H9 (cell line): ENCODE measurements around the gene OPRD1. TPM values are rescaled to one million over a fixed set of nuclear protein-coding genes. Genes with fewer than 3 reads are reported as not detected.

ENCODE experiments used
- DNase-seq: peaks from one replicate; pipeline ENCODE4 v3.0.0-alpha.2; 2017
- H2AFZ ChIP-seq: one replicate; pipeline ENCODE4 v1.6.1; 2013; ENCODE audit warnings: mild to moderate bottlenecking, low read length, control low read depth, moderate library complexity
- H2AK5ac ChIP-seq: 2 replicates; pipeline ENCODE4 v1.6.1; 2013; ENCODE audit warnings: low read length, control low read depth, mixed read lengths; ENCODE audit not compliant: insufficient read length
- H2BK120ac ChIP-seq: one replicate; pipeline ENCODE4 v1.6.1; 2013; ENCODE audit warnings: low read depth, mild to moderate bottlenecking, low read length, control low read depth, inconsistent platforms; ENCODE audit not compliant: poor library complexity, severe bottlenecking
- H2BK12ac ChIP-seq: 2 replicates; pipeline ENCODE4 v1.6.1; 2013; ENCODE audit warnings: low read length, control low read depth, mixed read lengths, low read depth; ENCODE audit not compliant: insufficient read length
- H2BK15ac ChIP-seq: 2 replicates; pipeline ENCODE4 v1.6.1; 2013; ENCODE audit warnings: low read depth, low read length, control low read depth
- H2BK20ac ChIP-seq: one replicate; pipeline ENCODE4 v1.6.1; 2013; ENCODE audit warnings: low read depth, mild to moderate bottlenecking, low read length, control low read depth, inconsistent platforms; ENCODE audit not compliant: poor library complexity, severe bottlenecking
- H2BK5ac ChIP-seq: 2 replicates; pipeline ENCODE4 v1.6.1; 2013; ENCODE audit warnings: low read length, control low read depth, mixed read lengths; ENCODE audit not compliant: insufficient read length
- H3K14ac ChIP-seq: 2 replicates; pipeline ENCODE4 v1.6.1; 2013; ENCODE audit warnings: low read length, control low read depth; ENCODE audit not compliant: insufficient read depth
- H3K18ac ChIP-seq: 2 replicates; pipeline ENCODE4 v1.6.1; 2013; ENCODE audit warnings: low read depth, mild to moderate bottlenecking, mixed read lengths, low read length, control low read depth; ENCODE audit not compliant: insufficient read length
- H3K23ac ChIP-seq: 2 replicates; pipeline ENCODE4 v1.6.1; 2013; ENCODE audit warnings: low read length, control low read depth, mixed read lengths, low read depth; ENCODE audit not compliant: insufficient read length
- H3K23me2 ChIP-seq: 2 replicates; pipeline ENCODE4 v1.6.1; 2013; ENCODE audit warnings: low read depth, mild to moderate bottlenecking, mixed read lengths, low read length, control low read depth; ENCODE audit not compliant: insufficient read length, poor library complexity, severe bottlenecking
- H3K27ac ChIP-seq: 2 replicates; pipeline ENCODE4 v1.5.1; 2013; ENCODE audit warnings: low read length, control low read depth, mixed read lengths, low read depth; ENCODE audit not compliant: insufficient read length
- H3K27me3 ChIP-seq: 2 replicates; pipeline ENCODE4 v1.6.1; 2013; ENCODE audit warnings: low read length, control low read depth, inconsistent platforms; ENCODE audit not compliant: insufficient read depth
- H3K4ac ChIP-seq: 2 replicates; pipeline ENCODE4 v1.6.1; 2013; ENCODE audit warnings: low read depth, mild to moderate bottlenecking, control low read depth, inconsistent platforms, low read length, moderate library complexity
- H3K4me1 ChIP-seq: 2 replicates; pipeline ENCODE4 v1.6.1; 2013; ENCODE audit warnings: low read length, control low read depth, inconsistent platforms; ENCODE audit not compliant: insufficient read depth
- H3K4me2 ChIP-seq: 2 replicates; pipeline ENCODE4 v1.6.1; 2013; ENCODE audit warnings: low read length, control low read depth, mixed read lengths; ENCODE audit not compliant: insufficient read length, insufficient read depth
- H3K56ac ChIP-seq: 2 replicates; pipeline ENCODE4 v1.6.1; 2013; ENCODE audit warnings: low read depth, mild to moderate bottlenecking, mixed read lengths, low read length, control low read depth; ENCODE audit not compliant: insufficient read length
- H3K79me1 ChIP-seq: 2 replicates; pipeline ENCODE4 v1.6.1; 2013; ENCODE audit warnings: low read depth, mild to moderate bottlenecking, moderate library complexity, low read length, control low read depth, inconsistent platforms; ENCODE audit not compliant: insufficient read depth, poor library complexity, severe bottlenecking
- H3K79me2 ChIP-seq: 2 replicates; pipeline ENCODE4 v1.6.1; 2013; ENCODE audit warnings: low read length, control low read depth, inconsistent platforms; ENCODE audit not compliant: insufficient read depth
- H3K9ac ChIP-seq: 2 replicates; pipeline ENCODE4 v1.6.1; 2013; ENCODE audit warnings: low read length, control low read depth, mixed read lengths; ENCODE audit not compliant: insufficient read length; ENCODE audit errors: extremely low read depth
- H3K9me3 ChIP-seq: one replicate; pipeline ENCODE4 v1.6.1; 2013; ENCODE audit warnings: low read depth, low read length, inconsistent platforms; ENCODE audit not compliant: control insufficient read depth
- H3T11ph ChIP-seq: one replicate; pipeline ENCODE4 v1.6.1; 2013; ENCODE audit warnings: mild to moderate bottlenecking, low read length, control low read depth, inconsistent platforms
- H4K20me1 ChIP-seq: one replicate; pipeline ENCODE4 v1.6.1; 2013; ENCODE audit not compliant: control insufficient read depth, insufficient read length, insufficient read depth
- H4K5ac ChIP-seq: 2 replicates; pipeline ENCODE4 v1.6.1; 2013; ENCODE audit warnings: low read depth, mild to moderate bottlenecking, mixed read lengths, low read length, control low read depth; ENCODE audit not compliant: insufficient read length
- H4K8ac ChIP-seq: replicated peaks from 2 replicates; pipeline ENCODE4 v1.6.1; 2013; ENCODE audit warnings: low read length, control low read depth, mixed read lengths, low read depth; ENCODE audit not compliant: insufficient read length
- H4K91ac ChIP-seq: 2 replicates; pipeline ENCODE4 v1.6.1; 2013; ENCODE audit warnings: low read depth, mild to moderate bottlenecking, moderate library complexity, mixed read lengths, low read length, control low read depth; ENCODE audit not compliant: insufficient read length
- H3K27ac Mint-ChIP-seq, 3 experiments: 2 replicates in 2 of 3; 3 replicates in 1 of 3; pipeline ENCODE4 v1.8.0; 2020 to 2021; ENCODE audit warnings: mixed read lengths in 3 of 3, mild to moderate bottlenecking in 1 of 3, moderate library complexity in 1 of 3
- H3K27me3 Mint-ChIP-seq: 2 replicates; pipeline ENCODE4 v1.8.0; 2021; ENCODE audit warnings: low read depth, mild to moderate bottlenecking, moderate library complexity, mixed read lengths
- H3K36me3 Mint-ChIP-seq, 3 experiments: 2 replicates in 2 of 3; 3 replicates in 1 of 3; pipeline ENCODE4 v1.8.0; 2020 to 2021; ENCODE audit warnings: low read depth in 3 of 3, mixed read lengths in 3 of 3; ENCODE audit not compliant: insufficient read depth in 1 of 3
- H3K4me1 Mint-ChIP-seq, 2 experiments: 2 replicates each; pipeline ENCODE4 v1.8.0; 2020; ENCODE audit warnings: mixed read lengths in 2 of 2
- H3K4me3 Mint-ChIP-seq, 2 experiments: 2 replicates in 1 of 2; 3 replicates in 1 of 2; pipeline ENCODE4 v1.8.0; 2020 to 2021; ENCODE audit warnings: mild to moderate bottlenecking in 2 of 2, mixed read lengths in 2 of 2, moderate library complexity in 1 of 2
- H3K9me3 Mint-ChIP-seq, 2 experiments: 2 replicates in 1 of 2; 3 replicates in 1 of 2; pipeline ENCODE4 v1.8.0; 2020; ENCODE audit warnings: mild to moderate bottlenecking in 2 of 2, mixed read lengths in 2 of 2, moderate library complexity in 1 of 2
- CTCF ChIP-seq: fragments of 200-600 bp; sonication (generic); conservative IDR thresholded peaks from 3 replicates; pipeline ENCODE4 v1.8.0; 2021; ENCODE audit warnings: antibody characterized with exemption, mild to moderate bottlenecking
- WGBS: extraction: QIAGEN DNeasy Blood & Tissue Kit; methylation state at CpG from one replicate; pipeline ENCODE4 v1.1.7; 2013; ENCODE audit warnings: missing lambda C conversion rate, low lambda C conversion rate, mixed read lengths; ENCODE audit not compliant: insufficient read length; ENCODE audit errors: extremely low coverage; 5-methylcytosine and 5-hydroxymethylcytosine counted together
- total RNA-seq: library from RNA; stranded (reverse); gene quantifications from 2 replicates; pipeline ENCODE4 v1.2.1, GENCODE V29; 2021

The OPRD1 gene
- total RNA-seq, 1 experiment from 2014 or later = 1.8 TPM

- Histone ChIP-seq H2AFZ (peak within 1 kb of the TSS; percentile 3), H2BK15ac (no peak within 1 kb of the TSS), H3K4me2 (peak within 1 kb of the TSS; percentile 75), H3K56ac (no peak within 1 kb of the TSS), H4K8ac (no peak within 1 kb of the TSS), H4K5ac (peak within 1 kb of the TSS; percentile 79), H3K79me2 (peaks cover 2% of the 10 kb centered on the region; the same call in 1 of the 2 replicates), H4K20me1 (no peaks in the 10 kb centered on the region), H3K79me1 (no peaks in the 10 kb centered on the region), H3T11ph (no peak within 1 kb of the TSS), H2BK120ac (no peak within 1 kb of the TSS), H3K9ac (peak within 1 kb of the TSS; percentile 49), H3K23me2 (peaks cover 4% of the 10 kb centered on the region), H4K91ac (no peak within 1 kb of the TSS), H3K27me3 (no peaks in the 10 kb centered on the region), H3K4me1 (peaks cover 2% of the 10 kb centered on the region; the same call in 1 of the 2 replicates), H2BK20ac (no peak within 1 kb of the TSS), H2BK12ac (no peak within 1 kb of the TSS), H3K23ac (no peak within 1 kb of the TSS), H2BK5ac (no peak within 1 kb of the TSS), H3K27ac (no peak within 1 kb of the TSS), H2AK5ac (no peak within 1 kb of the TSS), H3K4ac (no peak within 1 kb of the TSS), H3K14ac (peak within 1 kb of the TSS; percentile 74), H3K18ac (peak within 1 kb of the TSS; percentile 59), H3K9me3 (no peaks in the 10 kb centered on the region)
- peak within 1 kb of the TSS; percentile 98 to 100 for H3K4me3 Mint-ChIP-seq
- WGBS = no CpG with 5 or more reads among the region's 95 CpGs
- H3K36me3 Mint-ChIP-seq = no peaks in the 10 kb centered on the region; a peak in 1 of 7 replicates
- peak; percentile 98 for DNase-seq
- no peaks in the 10 kb centered on the region; a peak in 1 of 5 replicates for H3K9me3 Mint-ChIP-seq
- peak within 1 kb of the TSS; percentile 87 to 99 (median 98) for H3K27ac Mint-ChIP-seq
- peaks cover 5% of the 10 kb centered on the region; the same call in 1 of the 2 replicates for H3K27me3 Mint-ChIP-seq
- peaks cover 12 to 37% of the 10 kb centered on the region in 2 experiments for H3K4me1 Mint-ChIP-seq
- TF ChIP-seq CTCF = no peak
Observed at GRCh38 chr1:28914228-28915030, 102.5 kb downstream of the OPRD1 start, which contains the start of gene EPB41. EPB41 (plus strand) TSS chr1:28914569; CDS start chr1:28987438, 72,869 bp downstream.
